NCI-H345 treated with DMSO at 0.1 percent for 48 hours (cell line): ENCODE measurements around the gene MUC6.

Experiments
- DNase-seq: peaks from one replicate; lab custom pipeline; 2025; ENCODE audit not compliant: unreplicated experiment; lab: John Stamatoyannopoulos, UW

The MUC6 gene

GRCh38 chr11:970319-970871 is 66.1 kb downstream of the MUC6 start:
- no peak for DNase-seq

- DNase-seq: no peak
Measured at GRCh38 chr11:969651-970205, 66.8 kb downstream of the MUC6 start.

GRCh38 chr11:968822-969221 is 67.7 kb downstream of the MUC6 start:
- DNase-seq: no peak

GRCh38 chr11:967995-968751 is 68.3 kb downstream of the MUC6 start:
- DNase-seq: no peak

GRCh38 chr11:965206-965775 is 71.2 kb downstream of the MUC6 start:
- no peak for DNase-seq

GRCh38 chr11:963852-964251 is 72.7 kb downstream of the MUC6 start:
- no peak for DNase-seq
